ENCODE measurements around the gene DCLK2.

Gene DCLK2

GRCh38 chr4:150078041-150078578, at the start of gene DCLK2:
Gene DCLK2 (plus strand): TSS chr4:150078445. CDS start chr4:150079028, 583 bp downstream.
- DNase-seq (ENCODE audit: low read depth): peak; percentile 73

DNA sequence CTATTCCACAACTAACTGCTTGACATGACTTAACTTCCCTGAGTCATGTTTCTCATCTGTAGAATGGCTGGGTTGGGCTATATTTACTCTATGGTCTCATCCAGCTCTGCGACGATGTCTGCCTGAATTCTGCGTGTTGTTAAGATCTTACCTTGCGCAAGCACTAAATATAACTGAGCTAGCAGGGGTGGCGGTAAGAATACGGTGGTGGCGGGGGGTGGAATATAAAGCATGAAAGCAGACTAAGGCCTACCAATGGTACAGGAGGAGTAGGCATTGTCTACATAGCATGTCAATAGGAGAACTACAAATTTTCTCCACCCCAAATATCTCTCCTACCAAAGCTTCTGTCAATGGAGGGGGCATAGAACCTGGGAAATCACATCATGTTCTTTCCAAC, 45.7 kb upstream of the DCLK2 start:
- no peak for DNase-seq (ENCODE audit: low read depth)

- DNase-seq (ENCODE audit: low read depth): no peak
Observed at GRCh38 chr4:150033081-150033480, 45.2 kb upstream of the DCLK2 start.

DNA sequence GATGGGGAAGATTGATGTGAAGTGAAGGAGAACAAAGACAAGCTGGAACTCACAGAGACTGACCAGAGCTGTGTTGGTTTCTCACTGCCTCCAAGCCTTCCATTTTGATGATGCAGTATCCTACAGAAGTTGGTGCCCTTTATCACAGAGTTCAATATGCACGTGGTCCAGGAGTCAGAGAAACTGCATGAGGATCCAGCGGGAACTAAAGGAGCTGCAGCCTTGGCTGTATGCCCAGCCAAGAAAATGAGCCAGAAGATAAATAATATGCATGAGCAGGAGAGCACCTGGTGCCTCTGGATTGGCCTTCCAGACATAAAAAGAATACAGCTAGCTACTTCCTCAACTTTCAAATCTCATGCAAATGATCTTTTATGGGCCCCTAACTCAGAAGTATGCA, 44.3 kb upstream of the DCLK2 start:
- DNase-seq (ENCODE audit: low read depth): no peak

DNA sequence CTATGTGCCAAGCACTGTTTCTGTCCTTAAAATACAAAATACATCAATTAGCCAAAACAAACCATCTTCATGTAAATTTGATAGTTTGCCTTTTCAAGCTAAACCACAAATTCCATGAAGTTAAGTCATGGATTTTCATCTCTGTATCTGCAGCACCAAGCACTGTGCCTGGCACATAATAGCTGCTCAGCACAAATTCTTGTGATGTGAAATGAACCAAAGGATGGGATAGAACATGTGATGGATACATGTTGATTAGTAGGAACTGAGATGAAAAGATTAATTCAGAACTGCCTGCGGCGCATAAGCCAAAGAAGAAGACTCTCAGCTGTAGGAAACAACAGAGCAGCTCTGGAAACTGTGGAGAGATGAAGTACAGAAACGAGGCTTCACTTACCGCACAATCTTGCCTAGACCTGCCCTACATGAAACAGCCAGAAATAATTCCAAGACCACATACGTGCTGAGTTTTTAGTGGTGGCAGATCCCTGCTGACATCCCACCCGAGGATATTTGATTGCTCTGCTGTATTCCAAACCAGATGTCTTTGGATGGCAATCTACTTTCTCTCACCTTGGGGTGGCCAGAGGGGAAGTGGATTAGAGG, 40.9 kb upstream of the DCLK2 start:
- DNase-seq (ENCODE audit: low read depth): no peak

- DNase-seq (ENCODE audit: low read depth): no peak
Observed at GRCh38 chr4:150038335-150039076, 39.7 kb upstream of the DCLK2 start.

DNA sequence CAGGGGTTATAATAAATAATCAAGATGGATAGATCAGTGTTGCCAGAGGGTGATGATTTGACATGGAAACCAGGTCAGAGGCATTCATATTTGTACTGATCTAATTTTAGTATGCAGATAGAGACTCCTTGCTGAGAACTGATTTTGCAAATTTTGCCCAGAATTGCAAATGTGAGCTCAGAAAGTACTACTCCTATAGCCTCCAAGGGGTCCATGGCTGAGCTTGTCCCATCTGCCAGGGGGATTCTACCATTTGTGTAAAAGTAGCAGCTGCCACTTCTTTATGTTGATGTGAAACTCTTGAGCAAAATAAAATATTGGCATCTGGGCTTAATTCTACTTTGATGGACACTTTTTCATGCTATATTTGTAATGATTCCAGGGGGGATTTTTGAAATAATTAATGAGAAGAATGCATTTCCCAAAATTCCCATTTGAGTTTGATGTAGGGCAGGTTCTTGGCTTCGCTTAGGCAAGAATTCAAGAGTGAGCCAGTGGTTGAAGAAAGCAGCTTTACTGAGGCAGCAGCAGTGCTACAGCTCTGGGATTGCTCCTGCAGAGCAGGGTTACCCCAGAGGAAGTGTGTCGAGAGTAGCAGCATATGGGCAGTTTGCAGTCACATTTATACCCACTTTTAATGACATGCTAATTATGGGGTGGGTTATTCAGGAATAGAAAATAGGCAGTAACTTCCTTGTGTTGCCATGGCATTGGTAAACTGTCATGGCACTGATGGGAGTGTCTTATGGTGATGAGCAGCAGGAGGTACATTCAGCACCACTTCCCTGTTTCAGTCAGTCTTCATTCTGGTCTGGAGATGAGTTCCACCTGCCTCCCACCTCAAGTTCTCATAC, 38.7 kb upstream of the DCLK2 start:
- no peak for DNase-seq (ENCODE audit: low read depth)

GRCh38 chr4:150044517-150044916, 33.7 kb upstream of the DCLK2 start:
- no peak for DNase-seq (ENCODE audit: low read depth)

- DNase-seq (ENCODE audit: low read depth): no peak
Observed at GRCh38 chr4:150045410-150045809, 32.8 kb upstream of the DCLK2 start.

GRCh38 chr4:150046728-150047217, 31.5 kb upstream of the DCLK2 start:
- DNase-seq (ENCODE audit: low read depth): no peak

DNA sequence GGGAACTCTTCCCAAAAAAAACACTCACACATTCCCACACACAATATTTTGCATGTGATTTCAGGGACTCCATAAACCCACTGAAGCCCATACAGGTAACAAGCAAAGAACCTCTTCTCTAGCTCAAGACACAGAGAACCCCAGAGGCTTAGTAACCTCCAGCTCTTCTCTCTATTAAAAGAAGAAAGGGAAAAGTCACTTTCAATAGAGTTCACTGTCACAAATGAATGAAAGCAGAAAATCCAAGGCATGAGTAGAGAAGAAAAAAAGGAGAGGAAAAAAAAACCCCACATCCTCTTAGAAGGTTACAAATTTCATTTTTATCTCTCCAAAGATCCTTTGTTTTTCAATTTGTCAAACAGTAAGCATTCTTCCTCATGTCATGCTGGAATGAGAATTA, 30.7 kb upstream of the DCLK2 start:
- DNase-seq (ENCODE audit: low read depth): no peak

- no peak for DNase-seq (ENCODE audit: low read depth)
Observed at GRCh38 chr4:150049682-150050081, 28.6 kb upstream of the DCLK2 start.

DNA sequence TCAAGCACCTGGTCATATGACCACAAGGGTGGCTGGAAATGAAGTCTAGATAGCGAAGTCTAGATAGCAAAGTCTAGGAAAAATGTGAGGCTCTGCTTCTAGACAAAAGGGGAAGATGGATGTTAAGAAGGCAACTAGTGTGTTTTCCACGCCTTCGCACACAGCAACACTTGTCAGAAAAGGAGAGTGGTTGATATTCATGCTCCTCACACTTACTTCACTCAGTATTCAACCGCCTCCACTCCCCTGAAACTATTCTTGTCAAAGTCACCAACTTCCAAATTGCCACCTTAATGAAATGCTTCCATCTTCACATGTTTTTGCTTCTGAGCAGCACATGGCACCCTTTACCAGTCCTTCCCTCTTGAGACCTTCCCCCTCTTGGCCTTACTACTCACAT, 27.7 kb upstream of the DCLK2 start:
- DNase-seq (ENCODE audit: low read depth): no peak

DNA sequence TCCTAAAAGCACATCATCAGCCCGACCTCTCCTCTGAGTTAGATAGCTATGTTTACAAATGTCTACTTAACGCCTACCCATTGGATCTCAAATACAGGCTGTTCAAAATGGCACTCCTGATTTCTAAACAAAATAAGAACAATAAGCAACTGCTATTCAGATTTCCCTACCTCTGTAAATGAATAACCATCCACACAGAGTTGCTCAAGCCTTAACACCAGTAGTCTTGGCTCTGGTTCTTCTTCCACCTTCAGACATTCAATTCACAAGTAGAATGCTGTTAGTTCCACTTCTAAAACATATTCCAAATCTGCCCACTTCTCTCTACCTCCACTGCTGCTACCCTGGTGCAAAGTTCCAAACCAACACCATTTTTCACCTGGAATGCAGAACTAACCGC, 27.1 kb upstream of the DCLK2 start:
- no peak for DNase-seq (ENCODE audit: low read depth)

DNA sequence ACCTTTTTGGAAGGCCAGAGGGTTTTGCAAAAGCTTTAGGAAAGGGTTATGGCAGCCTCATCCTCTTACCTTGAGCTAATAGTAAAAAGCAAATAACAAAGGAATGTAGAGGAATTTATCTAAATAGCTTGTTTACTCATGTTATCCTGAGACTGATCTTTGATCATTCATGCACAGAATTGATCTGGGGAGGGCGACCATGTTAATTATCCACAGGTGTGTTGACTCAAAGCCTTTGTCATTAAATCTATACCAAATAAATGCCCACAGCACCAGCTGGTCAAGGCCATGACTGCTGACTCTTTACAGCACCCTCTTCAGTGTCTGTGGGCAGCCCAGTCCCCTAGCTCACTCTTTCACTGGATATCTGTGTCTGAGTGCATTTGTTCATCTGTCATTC, 22.8 kb upstream of the DCLK2 start:
- no peak for DNase-seq (ENCODE audit: low read depth)

DNA sequence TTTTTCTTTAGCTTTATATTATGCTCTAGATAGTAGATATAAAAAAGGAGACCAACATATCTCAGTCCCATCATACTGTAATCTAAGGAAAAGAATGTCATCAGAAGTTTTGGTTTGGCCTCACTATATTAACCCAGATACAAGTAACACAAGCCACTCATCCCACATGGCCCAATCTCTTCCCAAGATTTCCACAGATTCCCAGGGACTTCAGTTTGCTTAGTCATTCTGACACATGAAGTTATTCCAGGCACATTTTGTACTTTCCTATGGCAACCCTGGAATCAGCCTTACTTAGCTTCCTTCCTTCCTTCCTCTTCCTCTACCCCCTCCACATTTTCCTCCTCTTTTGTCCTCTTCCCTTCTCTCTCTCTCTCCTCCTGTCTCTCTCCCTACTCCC, 21.7 kb upstream of the DCLK2 start:
- DNase-seq (ENCODE audit: low read depth): no peak

GRCh38 chr4:150061086-150061776, 17.0 kb upstream of the DCLK2 start:
- no peak for DNase-seq (ENCODE audit: low read depth)

GRCh38 chr4:150063128-150063527, 15.1 kb upstream of the DCLK2 start:
- no peak for DNase-seq (ENCODE audit: low read depth)

GRCh38 chr4:150065740-150066139, 12.5 kb upstream of the DCLK2 start:
- no peak for DNase-seq (ENCODE audit: low read depth)

DNA sequence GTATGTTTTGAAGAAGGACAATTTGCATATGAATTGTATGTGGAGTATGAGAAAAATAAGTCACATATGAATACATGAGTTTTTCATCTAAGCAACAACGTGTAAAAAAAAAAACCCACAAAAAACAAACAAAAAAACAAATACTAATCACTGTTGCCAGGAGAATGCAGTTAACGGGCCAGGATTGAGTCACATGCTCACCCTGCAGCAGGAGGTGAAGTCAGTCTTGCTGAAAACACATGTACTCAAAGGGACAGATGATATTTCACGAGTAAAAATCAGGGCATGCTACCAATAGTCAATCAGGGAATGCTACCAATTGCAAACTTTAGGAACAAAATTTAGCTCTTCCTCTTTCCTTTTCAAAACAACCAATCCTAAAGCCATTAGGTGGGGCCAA, 10.4 kb upstream of the DCLK2 start:
- DNase-seq (ENCODE audit: low read depth): no peak

DNA sequence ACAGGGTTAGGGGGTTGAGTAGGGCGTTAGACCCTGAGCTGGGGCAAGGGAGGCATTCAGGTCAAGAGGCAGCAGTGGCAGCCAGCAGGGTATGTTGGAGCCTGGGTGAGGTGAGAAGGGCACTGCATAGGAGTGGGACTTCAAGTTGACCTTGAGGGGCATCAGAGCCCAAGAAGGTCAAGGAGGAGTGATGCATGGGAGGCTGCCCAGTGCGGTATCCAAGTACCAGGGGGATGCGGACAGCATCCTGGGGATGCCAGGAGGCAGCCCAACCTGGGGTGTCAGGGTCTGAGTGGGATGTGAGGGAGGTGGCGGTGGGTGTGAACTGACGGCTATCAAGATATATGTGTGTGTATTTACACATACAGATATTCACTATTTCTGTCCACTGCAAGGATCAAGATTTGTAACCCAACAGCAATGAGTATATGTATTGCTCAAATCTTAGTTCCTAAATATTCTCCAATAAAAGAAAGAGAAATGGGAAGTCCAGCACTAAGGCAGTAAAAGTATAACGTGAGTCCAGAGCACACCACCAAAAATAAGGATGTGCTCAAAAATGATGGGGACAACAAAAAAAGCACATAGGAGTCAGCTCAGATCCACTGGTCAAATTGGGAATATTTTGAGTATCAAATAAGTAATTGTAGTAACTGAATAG, 9.8 kb upstream of the DCLK2 start:
- DNase-seq (ENCODE audit: low read depth): no peak
